GM12878 (cell line): ENCODE data around the gene ACOT4. TPM values are rescaled to one million over a fixed set of nuclear protein-coding genes. Genes with fewer than 3 reads are reported as not detected.
"Not testable (repeated sequence)": the region's sequence is repeated elsewhere in the genome, so short reads cannot be mapped to it uniquely, and the experiment has no call there.

ENCODE experiments used
- ATAC-seq: fragments of 200-7000 bp; cut with Tn5 transposase; 3 replicates; pipeline ENCODE4 v1.9.1; 2020; ENCODE audit warnings: mild to moderate bottlenecking, moderate library complexity
- BruUV-seq: library from RNA; stranded (reverse); fragments of 400-500 nt; replicated peaks from 2 replicates; lab custom pipeline; 2021; lab: Mats Ljungman, UMichigan
- CTCF ChIA-PET: fragments of 300-600 bp; sonication (Branson Sonifier 250); formaldehyde crosslinking; extraction: SDS; loops from one replicate; lab custom pipeline; 2021; ENCODE audit warnings: inconsistent platforms; lab: Yijun Ruan, JAX
- POLR2A ChIA-PET: fragments of 350-600 bp; formaldehyde crosslinking; extraction: SDS; loops from one replicate; lab custom pipeline; 2021; ENCODE audit warnings: inconsistent platforms; lab: Charles Lee
- RAD21 ChIA-PET: fragments of 300-600 bp; sonication (Branson Sonifier 250); formaldehyde crosslinking; loops from one replicate; lab custom pipeline; 2023; ENCODE audit warnings: antibody characterized with exemption; ENCODE audit not compliant: unreplicated experiment; lab: Charles Lee
- SMC1A ChIA-PET: fragments of 300-600 bp; sonication (Branson Sonifier 250); formaldehyde crosslinking; loops from one replicate; lab custom pipeline; 2023; ENCODE audit not compliant: unreplicated experiment, uncharacterized antibody; lab: Charles Lee
- DNase-seq: peaks from one replicate; pipeline ENCODE4 v3.0.0-alpha.2; 2011; ENCODE audit warnings: low read depth, low spot score
- FAIRE-seq: peaks from 3 replicates; lab custom pipeline; 2011; peaks lifted over from hg19 to GRCh38; lab: Jason Lieb, UNC
- H2AFZ ChIP-seq: 2 replicates; pipeline ENCODE4 v1.6.0; 2011; ENCODE audit warnings: low read depth, low read length, control low read depth; ENCODE audit not compliant: control insufficient read depth
- H3K27ac ChIP-seq: 2 replicates; pipeline ENCODE4 v1.5.1; 2011; ENCODE audit warnings: control low read depth; ENCODE audit not compliant: control insufficient read depth, insufficient read depth
- H3K27me3 ChIP-seq, 2 experiments: replicated peaks in 1 of 2; 2 replicates each; pipeline versions ENCODE4 v1.6.0 to v1.6.1; 2011; ENCODE audit warnings: low read length in 1 of 2; ENCODE audit not compliant: control insufficient read depth in 2 of 2, insufficient read depth in 2 of 2
- H3K36me3 ChIP-seq, 2 experiments: 2 replicates each; pipeline ENCODE4 v1.5.1; 2011; ENCODE audit warnings: low read length in 1 of 2; ENCODE audit not compliant: control insufficient read depth in 2 of 2, insufficient read depth in 2 of 2
- H3K4me1 ChIP-seq: 2 replicates; pipeline ENCODE4 v1.6.1; 2011; ENCODE audit warnings: mild to moderate bottlenecking, low read length, moderate library complexity, mixed read lengths; ENCODE audit not compliant: control insufficient read depth, insufficient read depth
- H3K4me2 ChIP-seq: 2 replicates; pipeline ENCODE4 v1.6.0; 2011; ENCODE audit warnings: control low read depth; ENCODE audit not compliant: control insufficient read depth, insufficient read depth
- H3K4me3 ChIP-seq: fragments of 200-600 bp; sonication (generic); 2 replicates; pipeline ENCODE4 v1.5.1; 2016
- H3K79me2 ChIP-seq: 2 replicates; pipeline ENCODE4 v1.6.0; 2011; ENCODE audit warnings: low read length; ENCODE audit not compliant: control insufficient read depth, insufficient read depth
- H3K9ac ChIP-seq: 2 replicates; pipeline ENCODE4 v1.8.0; 2011; ENCODE audit warnings: low read length, control low read depth, mixed read lengths; ENCODE audit not compliant: control insufficient read depth, insufficient read depth
- H3K9me3 ChIP-seq: replicated peaks from 3 replicates; pipeline ENCODE4 v1.5.1; 2011; ENCODE audit warnings: mild to moderate bottlenecking, low read length; ENCODE audit not compliant: control insufficient read depth, insufficient read depth
- H4K20me1 ChIP-seq: 2 replicates; pipeline ENCODE4 v1.6.0; 2011; ENCODE audit not compliant: control insufficient read depth, insufficient read depth
- EED ChIP-seq: sonication (generic); IDR thresholded peaks from 2 replicates; pipeline ENCODE4 v1.6.1; 2016; ENCODE audit warnings: antibody characterized with exemption, low read depth
- EGR1 ChIP-seq, 2 experiments: IDR thresholded peaks; 1 replicate in 1 of 2; 2 replicates in 1 of 2; pipeline ENCODE4 v1.6.1; 2011 to 2012; ENCODE audit warnings: low read depth in 2 of 2, low read length in 2 of 2, borderline replicate concordance in 1 of 2, mild to moderate bottlenecking in 1 of 2, moderate library complexity in 1 of 2
- SMARCA5 ChIP-seq: fragments of 450-650 bp; IDR thresholded peaks from 2 replicates; pipeline ENCODE4 v1.6.1; 2017; ENCODE audit warnings: mild to moderate bottlenecking
- WRNIP1 ChIP-seq: IDR thresholded peaks from 2 replicates; pipeline ENCODE4 v1.6.1; 2011; ENCODE audit warnings: low read depth, low read length, improper control_type of control experiment, borderline replicate concordance
- ZZZ3 ChIP-seq: IDR thresholded peaks from 2 replicates; pipeline ENCODE4 v1.6.1; 2011; ENCODE audit warnings: low read depth; ENCODE audit not compliant: control insufficient read depth, insufficient read length
- WGBS: methylation state at CpG from one replicate; pipeline ENCODE4 v1.1.6; 2016; ENCODE audit warnings: low lambda C conversion rate; ENCODE audit not compliant: insufficient replicate concordance, insufficient coverage; ENCODE audit errors: missing lambda C conversion rate; 5-methylcytosine and 5-hydroxymethylcytosine counted together
- in situ Hi-C: fragments of 300-500 bp; cut with MboI; formaldehyde crosslinking; loops from 9 replicates; pipeline ENCODE4 v1.14.3; 2018; ENCODE audit warnings: mixed read lengths
- intact Hi-C: fragments of 100-400 bp; cut with micrococcal nuclease; formaldehyde crosslinking; loops from one replicate; pipeline ENCODE4 v1.14.2; 2022; ENCODE audit not compliant: unreplicated experiment
- polyA plus RNA-seq, 11 experiments: library from polyadenylated mRNA; depleted of rRNA in 4 of 11; unstranded in 6 of 11; stranded (reverse) in 5 of 11; fragments of >200 nt; fragmentation: Nextera tagmentation in 4 of 11; fragmentation: Illumina TruSeq in 1 of 11; extraction: Ambion mirVana in 4 of 11; extraction: Trizol in 1 of 11; gene quantifications; 1 replicate in 1 of 11; 2 replicates in 10 of 11; pipeline versions ENCODE4 v1.2.1 to v1.2.3, GENCODE V29; 2011 to 2016; ENCODE audit warnings: inconsistent platforms in 2 of 11, missing spikeins in 2 of 11, low read depth in 1 of 11
- total RNA-seq, 4 experiments: library from RNA; depleted of rRNA in 3 of 4; stranded (reverse); fragments of >200 nt in 3 of 4; fragmentation: Illumina TruSeq in 1 of 4; extraction: Trizol in 1 of 4; gene quantifications; 2 replicates each; pipeline versions ENCODE4 v1.2.1 to v1.2.3, GENCODE V29; 2013 to 2021

ACOT4 gene
- total and polyA plus RNA-seq, 10 of the 15 experiments (the other 5 are each of a cell fraction or from before 2014, with no cell fraction given): 0.68 to 3.8 (median 2.0) TPM

GRCh38 chr14:73553845-73554244 is 37.8 kb upstream of the ACOT4 start:
- H3K79me2 ChIP-seq: no peaks in the 10 kb centered on the region
- intact Hi-C loops: no loop called here
- WGBS: 93% methylated on average over 4 of the region's 4 CpGs
- ChIA-PET RAD21 (no interaction called here), SMC1A (no interaction called here), CTCF (no interaction called here), POLR2A (no interaction called here)
- TF ChIP-seq EGR1 (IDR thresholded peaks at IDR 0.05; ENCODE audit: borderline replicate concordance in 1 of 2, low read depth in 2 of 2, low read length in 2 of 2) (no peak), WRNIP1 (no peak), SMARCA5 (no peak), ZZZ3 (no peak), EED (no peak)
- no TSS peak for BruUV-seq
- no peak overlapping the region for H3K4me3 ChIP-seq
- no peaks in the 10 kb centered on the region for H3K9me3 ChIP-seq
- FAIRE-seq (no peak), DNase-seq (no peak), ATAC-seq (no peak)
- no peaks in the 10 kb centered on the region for H4K20me1 ChIP-seq
- no peaks in the 10 kb centered on the region for H3K27me3 ChIP-seq
- no peak overlapping the region for H3K4me2 ChIP-seq
- H3K36me3 ChIP-seq: no peaks in the 10 kb centered on the region
- in situ Hi-C loops: no loop called here
- H3K27ac ChIP-seq: no peak overlapping the region
- no peak overlapping the region for H3K9ac ChIP-seq
- H2AFZ ChIP-seq: no peak overlapping the region
- no peaks in the 10 kb centered on the region for H3K4me1 ChIP-seq

GRCh38 chr14:73557201-73557600 is 34.5 kb upstream of the ACOT4 start:
- H3K36me3 ChIP-seq, ATAC-seq, H3K9me3 ChIP-seq, intact Hi-C loops, in situ Hi-C loops, H3K27me3 ChIP-seq, H3K9ac ChIP-seq, DNase-seq, H3K4me3 ChIP-seq, FAIRE-seq, H3K79me2 ChIP-seq, H4K20me1 ChIP-seq, SMC1A ChIA-PET, H3K27ac ChIP-seq, H3K4me2 ChIP-seq, H2AFZ ChIP-seq, CTCF ChIA-PET, BruUV-seq, POLR2A ChIA-PET, H3K4me1 ChIP-seq, RAD21 ChIA-PET: not testable (repeated sequence)
- 10% methylated on average over 1 of the region's 2 CpGs for WGBS

DNA sequence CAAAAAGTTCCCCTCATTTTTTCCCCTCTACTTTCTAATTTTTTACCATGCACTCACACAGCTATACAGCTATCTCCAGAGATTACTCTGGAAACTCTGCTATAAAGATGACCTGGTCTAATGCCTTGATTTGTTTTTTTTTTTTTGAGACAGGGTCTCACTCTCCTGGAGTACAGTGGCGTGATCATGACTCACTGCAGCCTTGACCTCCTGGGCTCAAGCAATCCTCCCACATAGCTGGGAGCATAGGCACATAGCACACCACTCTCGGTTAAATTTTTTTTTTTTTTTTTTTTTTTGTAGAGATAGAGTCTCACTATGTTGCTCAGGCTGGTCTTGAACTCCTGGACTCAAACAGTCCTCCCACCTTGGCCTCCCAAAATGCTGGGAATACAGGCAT is 33.4 kb upstream of the ACOT4 start:
- POLR2A ChIA-PET, H3K4me3 ChIP-seq, H3K27ac ChIP-seq, in situ Hi-C loops, H4K20me1 ChIP-seq, CTCF ChIA-PET, BruUV-seq, intact Hi-C loops, FAIRE-seq, H3K27me3 ChIP-seq, RAD21 ChIA-PET, SMC1A ChIA-PET, DNase-seq, H3K79me2 ChIP-seq, H3K36me3 ChIP-seq, H3K4me1 ChIP-seq, H2AFZ ChIP-seq, H3K9ac ChIP-seq, H3K4me2 ChIP-seq, ATAC-seq, H3K9me3 ChIP-seq: not testable (repeated sequence)
- no CpG with 5 or more reads among the region's 2 CpGs for WGBS
